Lower leg skin (tissue), 3 donors: Measurements from ENCODE around the gene ARHGEF10L.

ENCODE experiments used
- CTCF ChIP-seq, 3 donors: fragments of 450-650 bp; IDR thresholded peaks; one replicate each; pipeline ENCODE4 v1.5.1; 2016; ENCODE audit warnings: antibody characterized with exemption in 3 of 3, mild to moderate bottlenecking in 3 of 3, moderate library complexity in 2 of 3
- POLR2A ChIP-seq, 2 donors: fragments of 450-650 bp; IDR thresholded peaks; one replicate each; pipeline ENCODE4 v1.6.1; 2016 to 2017; ENCODE audit warnings: antibody characterized with exemption in 2 of 2, mild to moderate bottlenecking in 1 of 2, moderate library complexity in 1 of 2

GRCh38 chr1:17733661-17734060, 194.2 kb downstream of the ARHGEF10L start:
- TF ChIP-seq POLR2A (IDR thresholded peaks at IDR 0.05) (no peak), CTCF (IDR thresholded peaks at IDR 0.05) (no peak)
